Cardiac muscle cell (in vitro differentiated cells and primary cell): ENCODE results near the gene STK40. TPM values are rescaled to one million over a fixed set of nuclear protein-coding genes. Genes with fewer than 3 reads are reported as not detected.

Experiments
- DNase-seq, 2 donors: peaks; one replicate each; pipeline versions ENCODE4 v3.0.0 to v3.0.0-alpha.2; 2010 to 2017; ENCODE audit warnings: low read depth in 1 of 2, low spot score in 1 of 2
- H3K27ac ChIP-seq: fragments of 200-600 bp; sonication (generic); 2 replicates; pipeline ENCODE4 v1.5.1; 2016
- H3K27me3 ChIP-seq: fragments of 200-600 bp; sonication (generic); 2 replicates; pipeline ENCODE4 v1.6.0; 2016; ENCODE audit warnings: control low read depth
- H3K36me3 ChIP-seq: fragments of 200-600 bp; sonication (generic); 2 replicates; pipeline ENCODE4 v1.5.1; 2016; ENCODE audit warnings: control low read depth
- H3K4me1 ChIP-seq: fragments of 200-600 bp; sonication (generic); 2 replicates; pipeline ENCODE4 v1.8.1; 2017; ENCODE audit warnings: low read depth, mild to moderate bottlenecking, mixed run types
- H3K4me3 ChIP-seq: fragments of 200-600 bp; sonication (generic); 2 replicates; pipeline ENCODE4 v1.5.1; 2016; ENCODE audit warnings: mild to moderate bottlenecking
- H3K9me3 ChIP-seq: fragments of 200-600 bp; sonication (generic); 2 replicates; pipeline ENCODE4 v1.5.1; 2017; ENCODE audit warnings: low read depth, mild to moderate bottlenecking, control low read depth
- polyA plus RNA-seq: library from polyadenylated mRNA; unstranded; fragments of >200 nt; fragmentation: Nextera tagmentation; extraction: Ambion mirVana; gene quantifications from 2 replicates; pipeline ENCODE4 v1.2.1, GENCODE V29; 2016
- total RNA-seq: library from RNA; depleted of rRNA; stranded (reverse); fragments of >200 nt; gene quantifications from 2 replicates; pipeline ENCODE4 v1.2.3, GENCODE V29; 2016
- TF ChIP-seq, protein P1 (sequence below): IDR thresholded peaks from 2 replicates; pipeline ENCODE4 v1.5.1; 2012; ENCODE audit warnings: low read depth, mild to moderate bottlenecking, low read length

The STK40 gene
- total and polyA plus RNA-seq, 2 experiments from 2014 or later, result 37.0 to 51.1 TPM

DNA sequence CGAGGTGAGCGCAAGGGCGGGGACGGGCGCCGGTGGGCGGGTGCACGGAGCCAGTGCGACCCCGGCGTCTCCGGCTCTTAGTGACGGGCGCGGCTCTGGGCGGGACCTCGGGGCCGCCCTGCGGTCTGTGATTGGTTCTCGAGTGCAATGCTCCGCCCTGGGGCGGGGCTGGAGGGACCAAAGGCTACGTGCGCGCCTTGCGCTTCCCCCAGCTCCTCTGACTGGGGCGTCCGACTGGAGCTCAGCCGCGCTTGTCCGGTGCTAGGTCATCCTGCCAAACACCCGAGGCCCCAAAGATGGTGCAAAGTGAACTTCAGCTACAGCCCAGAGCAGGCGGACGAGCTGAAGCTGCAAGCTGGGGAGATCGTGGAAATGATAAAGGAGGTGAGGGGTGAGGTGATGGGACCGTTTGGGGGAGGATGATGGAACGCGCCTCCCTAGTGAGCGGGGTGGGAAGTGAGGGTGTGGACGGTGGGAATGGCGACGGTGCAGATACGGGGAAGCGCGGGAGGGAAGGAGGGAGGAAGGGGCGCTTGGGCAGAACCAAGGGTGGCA is 78.7 kb downstream of the STK40 start:
- Histone ChIP-seq H3K27me3 (no peaks in the 10 kb centered on the region), H3K9me3 (no peaks in the 10 kb centered on the region), H3K27ac (peak overlapping the region; percentile 92), H3K4me1 (peaks cover 13% of the 10 kb centered on the region), H3K36me3 (peaks cover 17% of the 10 kb centered on the region), H3K4me3 (peak overlapping the region; percentile 52)
- peak; percentile 93 to 98 for DNase-seq
- TF ChIP-seq, protein P1, sequence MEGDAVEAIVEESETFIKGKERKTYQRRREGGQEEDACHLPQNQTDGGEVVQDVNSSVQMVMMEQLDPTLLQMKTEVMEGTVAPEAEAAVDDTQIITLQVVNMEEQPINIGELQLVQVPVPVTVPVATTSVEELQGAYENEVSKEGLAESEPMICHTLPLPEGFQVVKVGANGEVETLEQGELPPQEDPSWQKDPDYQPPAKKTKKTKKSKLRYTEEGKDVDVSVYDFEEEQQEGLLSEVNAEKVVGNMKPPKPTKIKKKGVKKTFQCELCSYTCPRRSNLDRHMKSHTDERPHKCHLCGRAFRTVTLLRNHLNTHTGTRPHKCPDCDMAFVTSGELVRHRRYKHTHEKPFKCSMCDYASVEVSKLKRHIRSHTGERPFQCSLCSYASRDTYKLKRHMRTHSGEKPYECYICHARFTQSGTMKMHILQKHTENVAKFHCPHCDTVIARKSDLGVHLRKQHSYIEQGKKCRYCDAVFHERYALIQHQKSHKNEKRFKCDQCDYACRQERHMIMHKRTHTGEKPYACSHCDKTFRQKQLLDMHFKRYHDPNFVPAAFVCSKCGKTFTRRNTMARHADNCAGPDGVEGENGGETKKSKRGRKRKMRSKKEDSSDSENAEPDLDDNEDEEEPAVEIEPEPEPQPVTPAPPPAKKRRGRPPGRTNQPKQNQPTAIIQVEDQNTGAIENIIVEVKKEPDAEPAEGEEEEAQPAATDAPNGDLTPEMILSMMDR, result no peak

DNA sequence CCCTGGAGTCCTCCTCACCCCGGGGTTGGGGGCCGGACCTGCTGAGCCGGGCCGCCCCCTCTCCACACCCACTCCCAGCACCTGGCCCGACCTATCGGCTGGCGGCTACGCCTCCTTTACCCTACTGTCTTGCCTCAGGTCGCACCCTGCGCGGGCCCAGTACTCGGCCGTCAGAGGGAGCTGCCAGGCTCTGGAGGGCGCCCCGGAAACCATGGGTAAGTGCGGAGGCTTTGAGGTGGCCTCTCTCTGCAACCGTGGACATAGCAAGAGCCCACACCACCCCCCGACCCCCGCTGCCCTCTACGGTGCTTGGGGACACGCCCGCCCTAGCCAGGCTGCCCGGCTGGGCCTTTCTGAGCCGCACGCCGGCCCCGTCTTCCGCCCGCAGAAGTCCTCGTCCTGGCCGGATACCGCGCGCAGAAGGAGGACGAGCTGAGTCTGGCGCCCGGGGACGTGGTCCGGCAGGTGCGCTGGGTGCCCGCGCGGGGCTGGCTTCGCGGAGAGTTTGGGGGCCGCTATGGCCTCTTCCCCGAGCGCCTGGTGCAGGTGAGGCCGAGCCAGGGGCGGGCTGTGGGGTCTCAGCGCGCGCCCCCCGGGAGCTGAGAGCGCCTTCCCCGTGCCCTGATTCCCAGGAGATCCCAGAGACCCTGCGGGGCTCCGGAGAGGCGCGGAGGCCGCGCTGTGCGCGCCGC is 79.4 kb downstream of the STK40 start, which contains the start of gene SH3D21:
TSS of gene SH3D21 (plus strand) at position 159 of the 692 bp plus-strand sequence. CDS start at position 212, 53 bp downstream.
- DNase-seq, result peak; percentile 33 to 86
- Histone ChIP-seq H3K4me3 (peak within 1 kb of the TSS; percentile 52), H3K9me3 (no peaks in the 10 kb centered on the region), H3K27ac (peak within 1 kb of the TSS; percentile 92), H3K36me3 (peaks cover 23% of the 10 kb centered on the region), H3K4me1 (peaks cover 13% of the 10 kb centered on the region), H3K27me3 (no peaks in the 10 kb centered on the region)
- TF ChIP-seq, protein P1, result no peak

DNA sequence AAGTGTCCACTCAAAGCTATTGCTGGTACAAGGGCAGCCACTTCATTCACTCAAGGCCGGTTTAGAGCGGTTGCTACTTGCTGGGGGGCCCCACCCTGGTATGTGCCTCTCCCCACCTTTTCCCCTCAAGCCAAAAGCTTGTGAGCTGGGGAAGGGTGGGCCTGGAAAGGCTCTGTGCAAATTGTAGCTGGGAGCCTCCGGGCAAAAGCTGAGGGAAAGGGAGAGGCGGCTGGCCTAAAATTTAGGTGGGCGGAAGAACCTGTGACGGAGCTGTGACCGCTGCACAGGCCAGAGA is 79.9 kb downstream of the STK40 start:
- DNase-seq, result no peak
- no peaks in the 10 kb centered on the region for H3K27me3 ChIP-seq
- peaks cover 13% of the 10 kb centered on the region for H3K4me1 ChIP-seq
- peak overlapping the region; percentile 52 for H3K4me3 ChIP-seq
- peaks cover 28% of the 10 kb centered on the region for H3K36me3 ChIP-seq
- no peaks in the 10 kb centered on the region for H3K9me3 ChIP-seq
- peak overlapping the region; percentile 92 for H3K27ac ChIP-seq
- TF ChIP-seq, protein P1, result no peak

DNA sequence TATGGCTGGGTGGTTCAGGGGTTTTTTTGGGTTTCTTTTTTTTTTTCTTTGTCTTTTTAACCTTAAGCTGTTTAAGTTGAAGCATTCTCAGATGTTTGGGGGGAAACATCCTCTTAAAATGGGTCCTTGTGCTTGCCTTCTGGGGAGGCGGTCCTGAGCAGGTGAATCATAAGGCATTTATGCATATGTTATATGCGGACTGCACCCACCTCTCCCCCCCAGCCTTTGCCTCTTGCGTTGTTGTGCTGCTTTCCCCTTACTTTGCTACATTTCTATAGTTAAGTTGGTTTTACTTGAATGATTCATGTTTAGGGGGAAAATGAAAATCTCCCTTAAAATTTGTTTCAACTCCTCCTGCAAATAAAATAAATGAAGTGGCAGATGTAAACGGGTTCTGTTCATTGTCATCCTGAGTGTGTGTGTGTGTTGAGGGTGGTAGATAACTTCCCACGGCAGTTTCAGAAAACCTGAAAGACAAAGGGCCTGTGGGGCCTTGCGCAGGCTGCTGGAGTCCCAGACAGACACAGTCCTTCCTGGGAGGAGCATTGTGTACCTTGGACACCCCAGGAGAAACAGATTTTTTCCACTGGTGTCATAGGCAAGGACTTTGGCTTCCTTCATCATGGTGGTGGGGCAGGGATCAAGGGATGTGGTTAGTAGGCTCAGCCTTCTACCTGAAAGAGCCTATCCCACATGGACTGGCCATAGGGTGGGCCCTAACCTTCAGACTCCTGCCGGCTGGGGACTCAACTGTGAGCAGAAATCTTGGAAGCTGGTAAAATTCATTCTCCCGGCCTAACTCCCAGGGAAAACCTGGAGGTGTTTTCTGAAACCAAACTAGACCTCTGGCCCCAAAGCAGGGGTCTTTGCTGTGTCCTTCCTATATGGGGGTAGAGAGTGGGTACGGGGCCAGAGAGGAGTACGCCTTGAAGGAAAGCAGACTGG is 80.5 kb downstream of the STK40 start:
- Histone ChIP-seq H3K4me3 (no peak overlapping the region), H3K27ac (peak overlapping the region; percentile 92), H3K36me3 (peaks cover 33% of the 10 kb centered on the region)

DNA sequence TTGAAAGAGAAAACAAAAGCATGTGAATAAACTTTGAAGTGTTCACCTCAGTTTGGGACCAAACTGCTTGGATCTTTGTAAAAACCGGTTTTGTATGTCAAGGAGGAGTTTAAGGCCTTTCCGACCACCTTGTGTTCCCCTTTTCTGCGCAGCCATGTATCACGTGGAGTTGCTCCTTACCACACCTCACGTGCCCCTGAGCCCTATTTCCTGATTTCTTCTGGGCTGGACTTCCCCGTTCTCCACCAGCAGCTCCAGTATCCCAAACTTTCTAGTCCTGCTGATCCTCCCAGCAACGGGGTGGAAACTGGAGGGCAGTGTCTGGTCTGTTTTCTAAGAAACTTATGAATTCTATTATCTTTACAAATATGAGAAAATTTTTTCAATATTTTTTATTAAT is 81.2 kb downstream of the STK40 start:
- peaks cover 13% of the 10 kb centered on the region for H3K4me1 ChIP-seq
- no peak for DNase-seq
- H3K27me3 ChIP-seq, result no peaks in the 10 kb centered on the region
- TF ChIP-seq, protein P1, result no peak
- H3K36me3 ChIP-seq, result peaks cover 35% of the 10 kb centered on the region
- no peak overlapping the region for H3K27ac ChIP-seq
- H3K9me3 ChIP-seq, result no peaks in the 10 kb centered on the region
- H3K4me3 ChIP-seq, result no peak overlapping the region

More for the DNA sequence above, 80.5 kb downstream of the STK40 start:
- DNase-seq, result no peak
- TF ChIP-seq, protein P1, result no peak
- Histone ChIP-seq H3K27me3 (no peaks in the 10 kb centered on the region), H3K9me3 (no peaks in the 10 kb centered on the region), H3K4me1 (peaks cover 13% of the 10 kb centered on the region)
